Left lung (tissue), 10 donors: ENCODE results near the gene HMCES. TPM values are rescaled to one million over a fixed set of nuclear protein-coding genes. Genes with fewer than 3 reads are reported as not detected.

ENCODE experiments used
- ATAC-seq: fragments of 200-7000 bp; cut with Tn5 transposase; one replicate; pipeline ENCODE4 v1.9.1; 2020; ENCODE audit warnings: moderate library complexity
- DNase-seq, 4 donors: peaks; one replicate each; pipeline ENCODE4 v3.0.0-alpha.2; 2013 to 2020
- H3K27ac ChIP-seq, 2 donors: fragments of 200-600 bp; sonication (generic) in 1 of 2; one replicate each; pipeline versions ENCODE4 v1.5.0 to v1.8.0; 2020 to 2021
- H3K27me3 ChIP-seq, 2 donors: fragments of 200-600 bp; sonication (generic) in 1 of 2; one replicate each; pipeline versions ENCODE4 v1.5.0 to v1.8.0; 2020 to 2021
- H3K36me3 ChIP-seq, 2 donors: fragments of 200-600 bp; sonication (generic) in 1 of 2; one replicate each; pipeline versions ENCODE4 v1.5.0 to v1.8.0; 2020 to 2021
- H3K4me1 ChIP-seq, 2 donors: fragments of 200-600 bp; one replicate each; pipeline ENCODE4 v1.8.0; 2021
- H3K4me3 ChIP-seq, 2 donors: fragments of 200-600 bp; sonication (generic) in 1 of 2; one replicate each; pipeline versions ENCODE4 v1.5.0 to v1.8.0; 2020 to 2021; ENCODE audit warnings: mild to moderate bottlenecking in 1 of 2
- H3K9me3 ChIP-seq, 2 donors: fragments of 200-600 bp; sonication (generic) in 1 of 2; one replicate each; pipeline versions ENCODE4 v1.5.0 to v1.8.0; 2020 to 2021
- CTCF ChIP-seq, 2 donors: fragments of 200-600 bp; sonication (generic) in 1 of 2; IDR thresholded peaks; one replicate each; pipeline versions ENCODE4 v1.5.0 to v1.8.0; 2021; ENCODE audit warnings: antibody characterized with exemption in 2 of 2
- intact Hi-C, 2 donors: fragments of 100-400 bp; cut with DNase I; formaldehyde crosslinking; loops; one replicate each; pipeline versions ENCODE4 v1.11.2 to v1.14.2; 2022
- polyA plus RNA-seq, 6 donors: library from polyadenylated mRNA; unstranded; fragments of 120-200 nt; gene quantifications; one replicate each; pipeline ENCODE4 v1.2.1, GENCODE V29; 2013; ENCODE audit not compliant: insufficient read length in 6 of 6
- total RNA-seq, 2 donors: library from RNA; stranded (reverse); fragmentation: NEBNext Ultra II Directional; extraction: Animal tissue kit (Norgen Biotek cat#: 25700); gene quantifications; one replicate each; pipeline ENCODE4 v1.2.1, GENCODE V29; 2021
- donor health status: DM: no; HTN: yes; CAD: no.
- donor health status: DM: no; HTN: no; CAD: no.

HMCES gene
- total and polyA plus RNA-seq, 8 donors: 32.9 to 51.0 (median 46.1) TPM

- Histone ChIP-seq H3K27me3 (no peaks in the 10 kb centered on the region), H3K9me3 (no peaks in the 10 kb centered on the region), H3K27ac (peak overlapping the region; percentile 86 to 87), H3K36me3 (no peaks in the 10 kb centered on the region), H3K4me3 (peak overlapping the region; percentile 87 to 91), H3K4me1 (peaks cover 13 to 31% of the 10 kb centered on the region in 2 donors)
- DNase-seq (peak; percentile 85 to 93 (median 86)), ATAC-seq (peak; percentile 66)
- intact Hi-C loops: no loop called here
- TF ChIP-seq CTCF (IDR thresholded peaks at IDR 0.05): peak; percentile 26 to 39
Measured at GRCh38 chr3:129316248-129317013, 37.8 kb downstream of the HMCES start.

GRCh38 chr3:129317014-129317771 lies 38.5 kb downstream of the HMCES start:
- H3K9me3 ChIP-seq: no peaks in the 10 kb centered on the region
- ATAC-seq: no peak
- no peak for TF ChIP-seq CTCF (IDR thresholded peaks at IDR 0.05)
- H3K4me3 ChIP-seq: peak overlapping the region; percentile 87 to 91
- peak overlapping the region; percentile 86 to 87 for H3K27ac ChIP-seq
- H3K27me3 ChIP-seq: no peaks in the 10 kb centered on the region
- H3K4me1 ChIP-seq: peaks cover 13 to 31% of the 10 kb centered on the region in 2 donors
- DNase-seq: peak in 1 of 4 donors; percentile 64
- no peaks in the 10 kb centered on the region for H3K36me3 ChIP-seq
- intact Hi-C loops: no loop called here

GRCh38 chr3:129317848-129318247 lies 39.2 kb downstream of the HMCES start:
- no peaks in the 10 kb centered on the region for H3K27me3 ChIP-seq
- intact Hi-C loops: no loop called here
- H3K9me3 ChIP-seq: no peaks in the 10 kb centered on the region
- H3K4me3 ChIP-seq: no peak overlapping the region
- no peak for ATAC-seq
- DNase-seq: no peak
- H3K36me3 ChIP-seq: no peaks in the 10 kb centered on the region
- no peak for TF ChIP-seq CTCF (IDR thresholded peaks at IDR 0.05)
- H3K4me1 ChIP-seq: peaks cover 13 to 31% of the 10 kb centered on the region in 2 donors
- H3K27ac ChIP-seq: no peak overlapping the region

GRCh38 chr3:129318921-129319320 lies 40.3 kb downstream of the HMCES start:
- Histone ChIP-seq H3K9me3 (no peaks in the 10 kb centered on the region), H3K27me3 (no peaks in the 10 kb centered on the region), H3K4me1 (peaks cover 13 to 24% of the 10 kb centered on the region in 2 donors), H3K4me3 (no peak overlapping the region), H3K27ac (no peak overlapping the region), H3K36me3 (no peaks in the 10 kb centered on the region)
- ATAC-seq (no peak), DNase-seq (peak in 1 of 4 donors; percentile 74)
- intact Hi-C loops: no loop called here
- TF ChIP-seq CTCF (IDR thresholded peaks at IDR 0.05): no peak

- Histone ChIP-seq H3K4me1 (peaks cover 4 to 12% of the 10 kb centered on the region in 2 donors), H3K27ac (no peak overlapping the region), H3K4me3 (no peak overlapping the region), H3K9me3 (no peaks in the 10 kb centered on the region), H3K36me3 (no peaks in the 10 kb centered on the region), H3K27me3 (no peaks in the 10 kb centered on the region)
- no peak for ATAC-seq
- no peak for TF ChIP-seq CTCF (IDR thresholded peaks at IDR 0.05)
- intact Hi-C loops: no loop called here
- DNase-seq: no peak
Measured at GRCh38 chr3:129320261-129320660, 41.6 kb downstream of the HMCES start.
